ENCODE results near the gene CCKAR.

The CCKAR gene

DNA sequence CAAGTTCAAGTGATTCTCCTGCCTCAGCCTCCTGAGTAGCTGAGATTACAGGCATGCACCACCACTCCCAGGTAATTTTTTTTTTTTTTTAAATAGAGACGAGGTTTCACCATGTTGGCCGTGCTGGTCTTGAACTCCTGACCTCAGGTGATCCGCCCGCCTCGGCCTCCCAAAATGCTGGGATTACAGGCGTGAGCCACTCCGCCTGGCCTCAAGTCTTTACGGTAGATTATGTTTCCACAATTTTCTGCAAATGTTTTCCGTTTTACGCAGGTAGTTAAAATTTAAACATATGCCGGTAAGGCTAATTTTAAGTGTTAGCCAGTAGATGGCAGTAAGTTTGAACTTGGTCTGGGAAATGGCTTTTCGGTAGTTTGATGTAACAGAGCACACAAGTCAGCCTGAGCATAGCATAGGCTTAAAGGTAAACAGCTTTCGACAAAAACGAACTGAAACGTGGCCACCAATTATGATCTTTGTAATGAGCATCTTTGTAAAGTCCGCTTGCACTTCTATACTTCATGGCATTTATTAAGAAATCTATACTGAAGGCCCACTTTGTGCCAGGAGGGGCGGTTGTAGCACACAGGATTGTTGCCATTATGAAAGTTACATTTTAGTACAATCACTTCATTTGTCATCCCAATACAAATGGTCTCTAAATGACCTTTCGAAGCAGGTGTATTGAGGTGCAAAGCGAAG is 31.1 kb downstream of the CCKAR start:
- DNase-seq (ENCODE audit: low read depth in 2 of 2) = no peak

DNA sequence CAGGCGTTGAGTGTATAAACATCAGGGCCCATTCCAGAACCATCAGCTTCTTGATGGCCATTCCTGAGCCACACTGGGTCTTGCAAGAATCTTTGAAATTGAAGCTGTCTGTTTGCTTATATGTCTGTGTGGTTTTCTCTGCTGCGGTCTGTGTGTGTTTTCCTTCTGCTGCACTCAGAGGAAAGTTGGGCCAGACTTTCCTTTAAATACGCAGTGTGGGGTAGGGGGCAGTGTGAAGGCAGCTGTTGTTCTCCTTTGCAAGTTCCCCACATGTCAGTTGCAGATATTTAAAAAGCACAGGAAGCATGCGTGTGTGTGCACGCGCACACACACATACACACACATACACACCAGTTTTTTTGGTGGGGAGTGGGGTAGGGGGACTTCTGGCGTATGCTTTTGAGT is 32.1 kb downstream of the CCKAR start:
- DNase-seq (ENCODE audit: low read depth in 2 of 2) = no peak

DNA sequence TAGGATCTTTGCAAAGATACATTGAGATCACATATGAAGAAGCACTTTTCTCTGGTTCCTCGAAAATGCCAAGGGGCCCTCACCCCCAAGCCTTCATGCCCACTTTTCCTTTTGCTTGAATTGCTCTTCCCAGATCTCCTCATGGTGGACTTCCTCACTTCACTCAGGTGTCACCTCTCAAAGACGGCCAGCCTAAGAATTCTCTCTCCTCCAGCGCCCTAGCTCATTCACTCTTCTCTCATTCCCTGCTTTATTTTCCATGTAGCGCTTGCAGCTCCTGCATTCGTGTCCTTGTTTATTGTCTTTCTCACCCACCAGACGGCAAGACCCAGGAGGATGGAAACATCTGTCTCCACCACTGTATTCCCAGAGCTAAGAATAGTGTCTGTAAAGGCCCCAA is 32.9 kb downstream of the CCKAR start:
- no peak for DNase-seq (ENCODE audit: low read depth in 2 of 2)

DNA sequence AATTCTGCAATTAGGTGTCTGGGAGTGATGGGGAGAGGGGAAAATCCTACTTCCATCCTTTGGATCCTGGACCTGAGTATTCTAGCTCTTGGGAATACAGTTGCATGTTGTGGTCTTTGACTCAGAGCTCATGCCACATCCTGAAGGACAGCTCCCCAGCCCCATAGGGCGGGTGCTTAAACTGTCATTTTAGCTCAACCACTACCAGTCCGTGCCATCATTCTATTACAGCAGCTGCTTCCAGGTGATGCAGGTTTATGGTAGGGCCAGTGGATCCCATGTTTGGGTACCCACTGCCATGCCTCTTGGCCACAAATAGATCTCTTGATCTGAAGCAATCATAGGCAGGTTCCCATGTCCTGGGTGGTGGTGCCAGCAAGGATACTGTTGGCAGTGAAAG is 34.7 kb downstream of the CCKAR start:
- DNase-seq (ENCODE audit: low read depth in 2 of 2) = no peak

DNA sequence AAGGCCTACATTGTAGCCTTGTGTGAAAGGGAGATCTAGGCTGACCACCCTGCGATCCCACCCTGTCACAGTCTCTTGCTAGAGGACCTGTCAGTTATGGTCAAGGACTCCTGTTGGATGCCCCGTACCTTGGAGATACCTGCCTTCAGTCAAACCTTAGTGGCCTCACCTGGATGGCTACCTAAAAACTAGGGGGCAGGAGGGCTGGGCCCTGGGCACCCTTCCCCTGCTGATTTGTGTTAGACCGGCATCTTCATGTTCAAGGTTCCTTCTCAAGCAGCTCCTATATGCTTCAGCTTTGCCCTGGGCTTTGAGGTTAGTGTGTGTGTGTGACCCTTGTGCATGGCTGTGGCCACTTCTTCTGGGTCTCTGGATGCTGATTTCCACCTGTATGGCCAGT is 35.3 kb downstream of the CCKAR start:
- no peak for DNase-seq (ENCODE audit: low read depth in 2 of 2)

DNA sequence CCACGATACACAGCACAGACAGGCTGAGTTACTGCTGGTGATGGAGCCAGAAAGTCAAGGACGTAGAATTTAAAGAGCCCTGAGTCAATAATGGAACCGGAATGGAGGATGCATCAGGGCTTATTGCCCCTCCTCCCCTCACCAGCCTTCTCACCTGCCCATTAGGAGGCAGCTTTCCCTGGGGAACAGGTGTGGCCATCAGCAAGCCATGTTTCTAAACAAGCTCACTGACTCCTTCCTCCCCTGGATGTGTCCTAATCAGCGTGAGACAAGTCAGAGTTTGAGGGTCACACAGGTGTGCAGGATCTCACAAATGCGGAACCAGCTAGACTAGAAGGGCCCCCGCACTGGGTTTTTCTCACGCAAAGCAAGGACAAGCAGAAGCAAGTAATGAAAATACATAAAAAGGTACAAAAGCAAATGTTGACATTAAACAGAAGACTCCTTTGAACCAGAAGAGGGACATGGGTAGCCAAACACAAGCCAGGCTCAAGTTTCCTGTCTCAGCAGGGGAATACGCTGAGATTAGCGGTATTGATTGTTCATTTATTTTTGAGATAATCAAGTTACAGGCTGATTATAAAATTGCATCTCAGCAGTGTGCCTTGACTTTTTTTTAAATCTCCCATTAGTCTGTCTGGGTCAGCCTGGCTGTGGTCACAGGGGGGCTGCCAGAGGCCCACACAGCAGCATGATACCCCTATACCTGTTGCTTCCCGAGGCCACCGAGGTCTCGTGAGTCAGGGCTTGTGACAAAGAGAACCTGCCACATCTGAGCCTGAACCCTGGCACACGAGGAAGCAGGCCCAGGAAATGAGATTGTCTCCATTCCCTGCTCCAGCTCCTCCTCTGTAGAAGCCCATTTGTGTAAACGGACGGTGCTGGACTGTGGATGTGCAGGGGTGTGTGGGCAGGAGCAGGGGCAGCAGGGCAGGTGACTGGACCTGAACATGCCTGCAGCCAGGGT is 37.4 kb downstream of the CCKAR start:
- no peak for DNase-seq (ENCODE audit: low read depth in 2 of 2)

DNA sequence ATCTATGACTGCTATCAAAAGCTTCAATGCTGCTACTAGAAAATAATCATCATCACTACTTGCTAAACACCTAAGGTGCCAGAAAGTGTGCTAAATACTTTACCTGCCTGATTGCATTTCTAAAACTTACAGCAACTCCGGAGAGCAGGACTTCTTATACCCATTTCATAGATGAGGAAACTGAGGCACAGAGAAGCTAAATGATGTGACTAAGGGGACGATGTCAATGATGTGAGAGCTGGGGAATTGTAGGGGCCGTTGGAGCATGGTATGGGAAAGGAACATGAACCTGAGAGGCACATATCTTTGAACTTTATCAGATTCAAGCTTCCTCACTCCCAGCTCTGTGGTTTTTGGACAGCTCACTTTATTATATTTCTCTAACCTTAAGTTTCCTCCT is 38.7 kb downstream of the CCKAR start:
- DNase-seq (ENCODE audit: low read depth in 2 of 2) = no peak

DNA sequence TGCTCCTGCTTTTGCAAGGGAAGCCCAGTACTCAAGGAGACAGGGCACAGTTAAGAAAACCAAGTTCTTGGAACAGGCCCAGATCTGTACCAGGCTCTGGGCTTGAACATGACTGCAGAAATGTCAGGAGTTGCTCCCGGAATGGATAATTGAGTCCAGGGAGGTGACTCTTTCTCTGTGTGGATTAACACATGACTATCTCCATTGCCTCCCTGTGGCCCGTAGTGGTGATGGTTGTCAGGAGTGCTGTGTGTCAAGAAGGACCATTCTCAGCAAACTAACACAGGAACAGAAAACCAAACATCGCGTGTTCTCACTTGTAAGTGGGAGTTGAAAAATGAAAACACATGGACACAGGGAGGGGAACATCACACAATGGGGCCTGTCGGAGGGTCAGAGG is 39.9 kb downstream of the CCKAR start:
- no peak for DNase-seq (ENCODE audit: low read depth in 2 of 2)

DNA sequence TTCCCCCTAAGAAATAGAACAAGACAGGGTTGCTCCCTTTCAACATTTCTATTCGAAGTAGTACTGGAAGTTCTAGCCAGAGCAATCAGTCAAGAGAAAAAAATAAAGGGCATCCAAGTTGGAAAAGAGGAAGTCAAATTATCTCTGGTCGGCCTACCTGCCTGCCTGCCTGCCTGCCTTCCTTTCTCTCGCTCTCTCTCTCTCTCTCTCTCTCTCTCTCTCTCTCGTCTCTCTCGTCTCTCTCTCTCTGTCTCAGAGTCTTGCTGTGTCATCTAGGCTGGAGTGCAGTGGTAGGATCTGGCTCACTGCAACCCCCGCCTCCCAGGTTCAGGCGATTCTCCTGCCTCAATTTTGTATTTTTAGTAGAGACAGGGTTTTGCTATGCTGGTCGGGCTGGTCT is 42.9 kb downstream of the CCKAR start:
- DNase-seq (ENCODE audit: low read depth in 2 of 2) = no peak

DNA sequence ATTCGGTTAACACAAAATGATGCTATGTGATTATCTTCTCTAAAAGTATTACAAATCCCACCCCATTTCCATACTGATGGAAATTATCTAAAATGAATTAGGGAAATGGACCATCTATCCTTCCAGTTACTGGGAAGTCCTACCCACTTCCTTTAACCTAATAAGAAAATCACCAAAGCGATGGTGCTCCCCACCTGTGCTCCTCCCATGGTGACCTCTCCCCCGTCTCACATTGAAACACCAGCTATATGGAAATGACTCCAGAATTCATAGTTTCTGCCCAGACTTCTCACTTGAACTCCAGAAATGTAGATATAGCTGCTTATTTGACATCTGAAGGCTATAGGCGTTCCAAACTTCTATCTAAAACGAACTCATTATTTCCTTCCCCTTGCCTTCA is 48.5 kb downstream of the CCKAR start:
- no peak for DNase-seq (ENCODE audit: low read depth in 2 of 2)

DNA sequence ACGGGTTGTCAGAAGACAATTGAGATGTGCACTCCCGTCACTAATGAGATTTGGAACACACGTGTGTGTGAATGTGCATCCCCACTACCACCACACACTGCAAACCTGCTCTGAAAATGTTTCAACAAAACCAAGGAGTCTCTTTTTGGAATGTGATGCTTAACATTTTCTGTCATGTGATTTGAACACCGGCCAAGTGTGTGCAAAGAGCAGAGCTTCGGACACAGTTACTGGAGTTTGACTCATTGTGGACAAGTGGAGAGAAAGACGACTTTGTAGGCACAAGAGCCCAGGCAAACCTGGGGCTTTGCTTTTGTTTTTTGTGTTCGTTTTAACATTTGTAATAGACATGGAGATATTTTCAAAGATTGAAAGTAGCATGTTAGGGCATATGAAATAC is 49.2 kb downstream of the CCKAR start:
- DNase-seq (ENCODE audit: low read depth in 2 of 2) = no peak

DNA sequence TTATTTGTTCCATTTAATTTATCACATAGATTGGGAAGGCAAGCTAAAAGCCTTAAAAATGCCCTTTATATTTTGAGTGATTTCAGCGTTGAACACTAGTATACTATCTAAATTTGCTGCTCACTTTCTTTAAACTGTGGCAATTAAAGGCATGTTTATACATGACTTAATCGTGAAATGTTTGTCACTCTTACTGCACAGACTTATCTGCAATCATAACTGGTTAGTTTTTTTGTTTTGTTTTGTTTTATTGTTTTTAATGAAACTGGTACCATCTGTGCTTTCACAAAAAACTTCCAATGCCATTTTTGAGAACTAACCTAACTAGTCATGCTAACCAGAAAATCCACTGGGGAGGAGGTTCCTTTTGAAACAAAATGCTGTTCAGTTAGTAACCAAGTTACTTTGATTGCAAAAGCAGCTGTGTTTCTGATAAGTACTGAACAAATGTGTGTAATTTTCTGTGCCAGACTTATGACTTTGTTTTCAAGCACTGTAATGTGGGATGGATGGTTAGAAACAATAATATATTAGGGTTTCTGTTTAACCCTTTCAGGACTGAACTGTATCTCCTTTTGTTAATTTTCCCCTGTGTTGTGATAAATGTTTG is 56.1 kb downstream of the CCKAR start:
- DNase-seq (ENCODE audit: low read depth in 2 of 2) = no peak

DNA sequence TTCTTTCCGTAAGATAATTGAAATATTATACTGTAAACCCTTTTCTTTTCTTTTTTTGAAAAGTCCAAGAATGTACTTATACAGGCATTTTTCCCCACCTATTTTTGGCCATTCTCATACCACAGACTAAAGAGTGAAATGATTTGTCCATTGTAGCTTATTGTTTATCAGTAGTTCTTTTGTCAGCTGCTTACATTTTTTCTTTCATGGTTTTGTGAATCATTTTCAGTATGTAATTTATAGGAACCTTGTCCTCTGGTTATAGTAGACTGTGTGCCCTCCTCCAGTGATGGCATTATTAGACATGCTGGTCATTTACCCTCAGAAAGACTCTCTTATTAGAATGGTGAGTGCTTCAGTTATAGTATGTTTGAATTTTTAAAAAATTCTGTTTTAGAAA is 56.7 kb downstream of the CCKAR start:
- no peak for DNase-seq (ENCODE audit: low read depth in 2 of 2)

DNA sequence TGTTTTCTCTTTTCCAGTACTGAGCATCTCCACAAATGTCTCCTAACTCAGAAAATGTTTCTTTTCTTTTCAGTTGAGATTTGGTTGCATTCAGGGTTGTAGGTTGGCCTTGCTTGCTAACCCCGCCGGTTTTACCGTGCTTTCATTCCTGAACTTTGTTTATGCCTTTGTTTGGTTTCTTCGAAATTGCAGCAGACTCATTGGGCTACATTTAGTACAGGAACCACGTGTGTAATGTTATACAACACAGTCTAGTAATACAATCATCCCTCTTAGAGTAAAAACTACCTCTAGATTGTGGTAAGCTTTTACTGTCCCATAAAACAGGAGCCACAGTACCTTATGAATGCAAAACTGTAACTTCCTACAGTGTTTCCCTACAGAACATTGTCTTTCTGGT is 57.9 kb downstream of the CCKAR start:
- no peak for DNase-seq (ENCODE audit: low read depth in 2 of 2)

DNA sequence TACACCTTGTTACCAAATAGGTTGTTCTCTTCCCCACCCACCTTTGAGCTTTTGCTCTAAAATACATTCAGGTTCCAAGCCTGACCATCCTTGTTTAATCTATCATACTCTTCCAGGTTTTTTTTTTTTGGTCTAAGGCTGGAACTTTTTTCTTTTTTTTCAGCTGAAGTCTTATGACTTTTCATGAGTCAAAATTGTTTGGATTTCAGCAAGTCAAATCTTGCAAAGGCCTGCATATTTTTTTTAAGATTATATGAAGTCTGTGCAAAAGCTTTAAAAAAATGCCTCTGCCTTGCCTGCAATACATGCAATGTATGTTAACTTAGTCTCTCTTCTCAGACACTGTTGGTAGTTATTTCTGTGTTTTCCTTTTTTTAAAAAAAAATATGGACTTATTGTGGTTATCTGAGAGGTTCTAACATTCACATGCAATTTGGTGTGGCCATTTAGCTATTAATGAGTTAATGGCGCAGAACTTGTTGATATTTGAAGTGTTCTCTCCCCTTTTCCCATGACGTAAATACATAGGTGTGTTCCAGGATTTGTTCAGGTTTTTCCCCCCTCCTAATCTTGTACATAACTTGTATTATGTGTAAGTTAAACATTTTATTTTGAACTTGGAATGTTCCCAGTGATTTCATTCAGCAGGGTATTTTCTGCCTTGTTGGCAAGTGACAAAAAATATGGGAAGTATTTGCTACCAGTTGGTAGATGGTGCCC is 58.7 kb downstream of the CCKAR start:
- DNase-seq (ENCODE audit: low read depth in 2 of 2) = no peak
